Kidney capillary endothelial cell (primary cell): ENCODE results near the gene ZNF662.
A peak's percentile ranks its signal among the peaks of the same experiment; 100 is the strongest.
"Not testable (repeated sequence)": the region's sequence is repeated elsewhere in the genome, so short reads cannot be mapped to it uniquely, and the experiment has no call there.

Experiments used
- DNase-seq: peaks from one replicate; pipeline ENCODE4 v3.0.0-alpha.2; 2018; ENCODE audit warnings: low spot score

Gene ZNF662

GRCh38 chr3:42906070-42906847 lies at the start of gene ZNF662:
ZNF662 (plus strand) TSS chr3:42906142; CDS start chr3:42908115, 1,973 bp downstream.
- DNase-seq, result no peak

- no peak for DNase-seq
These were observed 49.4 kb upstream of the ZNF662 start for GRCh38 chr3:42856544-42856943.

- no peak for DNase-seq
These were observed 41.5 kb upstream of the ZNF662 start for GRCh38 chr3:42864321-42864950.

- no peak for DNase-seq
These were observed 40.7 kb upstream of the ZNF662 start for GRCh38 chr3:42865256-42865655.

GRCh38 chr3:42867138-42867537 lies 38.8 kb upstream of the ZNF662 start:
- no peak for DNase-seq

- DNase-seq, result no peak
These were observed 37.1 kb upstream of the ZNF662 start for GRCh38 chr3:42868841-42869240.

- DNase-seq, result no peak
These were observed 34.2 kb upstream of the ZNF662 start for GRCh38 chr3:42871592-42872196.

- no peak for DNase-seq
These were observed 33.2 kb upstream of the ZNF662 start for GRCh38 chr3:42872718-42873117.

GRCh38 chr3:42873221-42873982 lies 32.5 kb upstream of the ZNF662 start:
- DNase-seq, result no peak

GRCh38 chr3:42874749-42875148 lies 31.2 kb upstream of the ZNF662 start:
- DNase-seq, result no peak

- DNase-seq, result no peak
These were observed 30.4 kb upstream of the ZNF662 start, which contains the start of gene CYP8B1 for GRCh38 chr3:42875325-42876151. CYP8B1 (minus strand) TSS chr3:42875879; CDS start chr3:42875816, 63 bp downstream.

GRCh38 chr3:42876401-42876800 lies 29.5 kb upstream of the ZNF662 start:
- DNase-seq, result no peak

- no peak for DNase-seq
These were observed 28.8 kb upstream of the ZNF662 start for GRCh38 chr3:42876940-42877720.

- DNase-seq, result no peak
These were observed 28.1 kb upstream of the ZNF662 start for GRCh38 chr3:42877881-42878280.

GRCh38 chr3:42880183-42880582 lies 25.8 kb upstream of the ZNF662 start:
- DNase-seq, result no peak

GRCh38 chr3:42880601-42881451 lies 25.1 kb upstream of the ZNF662 start:
- DNase-seq, result peak; percentile 67

- DNase-seq, result not testable (repeated sequence)
These were observed 22.6 kb upstream of the ZNF662 start for GRCh38 chr3:42883251-42883930.

- DNase-seq, result no peak
These were observed 21.6 kb upstream of the ZNF662 start for GRCh38 chr3:42884324-42884723.

- DNase-seq, result no peak
These were observed 19.6 kb upstream of the ZNF662 start for GRCh38 chr3:42886294-42886822.
